Kidney (tissue), 14 donors: ENCODE results near the gene PKNOX2. TPM values are rescaled to one million over a fixed set of nuclear protein-coding genes. Genes with fewer than 3 reads are reported as not detected.

ENCODE experiments used
- DNase-seq, 5 donors: peaks; one replicate each; pipeline ENCODE4 v3.0.0-alpha.2; 2013 to 2020
- FAIRE-seq: peaks from 2 replicates; lab custom pipeline; 2012; peaks lifted over from hg19 to GRCh38; lab: Jason Lieb, UNC
- H3K27ac ChIP-seq, 2 donors: one replicate each; pipeline ENCODE4 v1.7.0; 2013; ENCODE audit warnings: low read depth in 2 of 2, low read length in 2 of 2, inconsistent platforms in 1 of 2
- H3K27me3 ChIP-seq: one replicate; pipeline ENCODE4 v1.7.1; 2013; ENCODE audit warnings: low read length, inconsistent platforms; ENCODE audit not compliant: control insufficient read depth, insufficient read depth
- H3K36me3 ChIP-seq, 3 donors: one replicate each; pipeline versions ENCODE4 v1.7.0 to v1.7.1; 2013; ENCODE audit warnings: low read length in 3 of 3, control low read depth in 1 of 3, inconsistent platforms in 1 of 3; ENCODE audit not compliant: insufficient read depth in 3 of 3, control insufficient read depth in 2 of 3
- H3K4me1 ChIP-seq, 3 donors: one replicate each; pipeline versions ENCODE4 v1.7.0 to v1.7.1; 2013; ENCODE audit warnings: low read length in 3 of 3, inconsistent platforms in 1 of 3, low read depth in 1 of 3; ENCODE audit not compliant: control insufficient read depth in 2 of 3, insufficient read depth in 2 of 3
- H3K4me3 ChIP-seq, 3 donors: one replicate each; pipeline versions ENCODE4 v1.7.0 to v1.8.1; 2013; ENCODE audit warnings: low read length in 3 of 3, control low read depth in 1 of 3, inconsistent platforms in 1 of 3
- H3K9ac ChIP-seq, 3 donors: one replicate each; pipeline versions ENCODE4 v1.7.0 to v1.7.1; 2013; ENCODE audit warnings: low read length in 3 of 3, control low read depth in 1 of 3, inconsistent platforms in 1 of 3
- H3K9me3 ChIP-seq, 3 donors: one replicate each; pipeline versions ENCODE4 v1.7.0 to v1.7.1; 2013; ENCODE audit warnings: low read length in 3 of 3, control low read depth in 1 of 3, inconsistent platforms in 1 of 3; ENCODE audit not compliant: control insufficient read depth in 2 of 3, insufficient read depth in 1 of 3
- intact Hi-C: fragments of 100-400 bp; cut with DNase I; formaldehyde crosslinking; loops from one replicate; pipeline ENCODE4 v1.11.1; 2022
- polyA plus RNA-seq: library from polyadenylated mRNA; stranded (reverse); fragments of 350-450 nt; fragmentation: Illumina TruSeq; extraction: RNeasy Lipid Tissue Mini Kit (QIAGEN cat#74804); gene quantifications from one replicate; pipeline ENCODE4 v1.2.3, GENCODE V29; 2014; ENCODE audit warnings: low read depth, low replicate concordance; ENCODE audit not compliant: insufficient read depth
- total RNA-seq: library from RNA; stranded (reverse); fragmentation: NEBNext Ultra II Directional; extraction: Animal tissue kit (Norgen Biotek cat#: 25700); gene quantifications from one replicate; pipeline ENCODE4 v1.2.1, GENCODE V29; 2021
- TF ChIP-seq, protein P1 (sequence below): IDR thresholded peaks from 3 replicates; pipeline ENCODE4 v1.5.1; 2012; ENCODE audit warnings: mild to moderate bottlenecking, moderate library complexity, borderline replicate concordance; ENCODE audit not compliant: insufficient read depth; ENCODE audit errors: extremely low read depth
- donor health status: control.
- donor health status: control.
- donor health status: control.
- donor health status: control.
- donor health status: control.
- donor health status: DM: yes; HTN: yes; CAD: no.
- donor health status: Normal renal cell carcinoma (clear cell type).

Gene PKNOX2
- total and polyA plus RNA-seq, 2 donors from 2014 or later: 1.5 to 6.0 TPM

DNA sequence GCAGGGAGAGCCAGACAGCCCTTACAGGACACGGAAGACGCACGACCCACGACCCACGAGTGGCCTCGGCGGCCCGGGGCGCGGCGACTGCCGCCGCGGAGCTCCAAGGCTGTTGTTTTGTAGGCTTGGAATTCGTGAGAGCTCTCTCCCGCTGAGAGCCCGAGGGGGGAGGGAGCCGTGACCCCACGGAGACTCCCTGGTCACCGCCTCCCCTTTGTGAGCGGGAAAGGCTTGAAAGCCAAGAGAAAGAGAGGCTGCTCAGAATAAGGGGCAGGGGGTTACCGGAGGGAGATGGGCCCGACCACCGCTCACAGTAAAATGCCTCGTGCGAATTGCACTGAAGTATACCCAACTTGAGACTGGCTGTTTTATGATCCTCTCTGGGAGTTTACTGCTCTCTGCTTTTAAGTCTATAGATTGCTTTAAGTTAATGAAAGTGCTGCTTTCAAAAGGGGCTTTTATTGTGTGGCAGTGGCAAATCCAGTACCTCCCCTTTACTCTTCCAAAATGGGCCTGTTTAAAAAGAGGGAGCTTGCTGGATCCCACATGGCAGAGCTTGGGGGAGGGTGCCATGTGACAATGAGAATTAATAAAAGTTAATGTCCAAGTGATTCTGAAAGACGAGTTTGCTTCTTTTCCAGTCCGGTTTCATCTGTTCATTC lies 2.9 kb downstream of the PKNOX2 start:
- no peaks in the 10 kb centered on the region for H3K9me3 ChIP-seq
- no peaks in the 10 kb centered on the region for H3K27me3 ChIP-seq
- peak overlapping the region in 1 of 3 donors; percentile 28 for H3K4me3 ChIP-seq
- peak overlapping the region in 1 of 3 donors; percentile 9 for H3K9ac ChIP-seq
- intact Hi-C loops: loop anchor here (10.0 kb wide), 1 partner anchor 47 kb away; no protein-coding TSS in a partner anchor
- H3K4me1 ChIP-seq: peaks cover 0 to 24% (median 13%) of the 10 kb centered on the region in 3 donors
- peak overlapping the region; percentile 64 to 77 for H3K27ac ChIP-seq
- H3K36me3 ChIP-seq: no peaks in the 10 kb centered on the region
- FAIRE-seq: no peak
- TF ChIP-seq, protein P1, sequence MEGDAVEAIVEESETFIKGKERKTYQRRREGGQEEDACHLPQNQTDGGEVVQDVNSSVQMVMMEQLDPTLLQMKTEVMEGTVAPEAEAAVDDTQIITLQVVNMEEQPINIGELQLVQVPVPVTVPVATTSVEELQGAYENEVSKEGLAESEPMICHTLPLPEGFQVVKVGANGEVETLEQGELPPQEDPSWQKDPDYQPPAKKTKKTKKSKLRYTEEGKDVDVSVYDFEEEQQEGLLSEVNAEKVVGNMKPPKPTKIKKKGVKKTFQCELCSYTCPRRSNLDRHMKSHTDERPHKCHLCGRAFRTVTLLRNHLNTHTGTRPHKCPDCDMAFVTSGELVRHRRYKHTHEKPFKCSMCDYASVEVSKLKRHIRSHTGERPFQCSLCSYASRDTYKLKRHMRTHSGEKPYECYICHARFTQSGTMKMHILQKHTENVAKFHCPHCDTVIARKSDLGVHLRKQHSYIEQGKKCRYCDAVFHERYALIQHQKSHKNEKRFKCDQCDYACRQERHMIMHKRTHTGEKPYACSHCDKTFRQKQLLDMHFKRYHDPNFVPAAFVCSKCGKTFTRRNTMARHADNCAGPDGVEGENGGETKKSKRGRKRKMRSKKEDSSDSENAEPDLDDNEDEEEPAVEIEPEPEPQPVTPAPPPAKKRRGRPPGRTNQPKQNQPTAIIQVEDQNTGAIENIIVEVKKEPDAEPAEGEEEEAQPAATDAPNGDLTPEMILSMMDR: no peak
- peak; percentile 79 to 89 (median 84) for DNase-seq

DNA sequence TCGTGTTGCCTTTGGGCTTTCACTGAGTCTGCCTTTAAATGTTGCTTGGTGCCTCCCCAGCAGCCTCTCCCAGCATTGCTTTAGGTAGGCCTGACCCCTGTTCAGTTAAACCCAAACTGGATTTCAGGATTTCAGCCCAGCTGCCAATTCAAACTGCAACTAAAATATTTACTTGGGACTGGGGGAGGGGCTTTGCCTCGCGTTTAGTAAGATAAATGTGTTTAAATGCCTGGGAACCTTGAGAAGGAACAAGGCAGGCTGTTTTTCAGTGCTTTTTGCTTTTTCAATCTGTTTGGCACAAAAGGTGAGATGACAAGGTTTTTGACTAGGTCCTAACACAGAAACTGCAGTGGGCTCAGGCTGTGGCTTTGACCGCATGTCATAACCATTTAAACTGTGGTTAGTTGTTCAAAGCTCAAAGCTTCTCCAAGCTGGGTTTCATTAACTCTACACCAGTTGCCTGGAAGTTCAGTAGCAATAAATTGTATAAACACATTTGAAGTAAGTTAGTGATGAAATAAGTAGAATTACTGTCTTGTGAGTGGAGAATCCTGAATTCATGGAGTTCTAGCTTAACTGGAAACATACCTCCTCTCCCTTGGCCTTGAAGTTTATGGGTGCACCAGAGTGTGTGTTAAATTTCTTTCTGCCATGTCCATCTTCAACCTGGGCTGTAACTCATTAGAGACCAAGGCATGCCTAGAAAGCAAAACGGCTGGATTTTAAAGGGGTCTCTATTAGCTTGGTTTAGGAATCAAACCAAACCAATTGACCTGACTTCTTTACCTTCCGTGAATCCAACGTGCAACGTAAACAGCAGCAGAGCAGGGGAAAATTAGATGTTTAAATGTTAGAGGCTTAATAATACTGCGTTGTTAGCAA lies 3.6 kb downstream of the PKNOX2 start:
- no peaks in the 10 kb centered on the region for H3K27me3 ChIP-seq
- H3K4me1 ChIP-seq: peaks cover 0 to 24% (median 13%) of the 10 kb centered on the region in 3 donors
- TF ChIP-seq, protein P1: no peak
- peak overlapping the region in 1 of 3 donors; percentile 9 for H3K9ac ChIP-seq
- H3K4me3 ChIP-seq: peak overlapping the region in 1 of 3 donors; percentile 28
- intact Hi-C loops: loop anchor here (10.0 kb wide), 1 partner anchor 47 kb away; no protein-coding TSS in a partner anchor
- no peaks in the 10 kb centered on the region for H3K36me3 ChIP-seq
- FAIRE-seq: no peak
- no peak overlapping the region for H3K27ac ChIP-seq
- DNase-seq: peak in 3 of 5 donors; percentile 44 to 82 (median 77)
- H3K9me3 ChIP-seq: no peaks in the 10 kb centered on the region

DNA sequence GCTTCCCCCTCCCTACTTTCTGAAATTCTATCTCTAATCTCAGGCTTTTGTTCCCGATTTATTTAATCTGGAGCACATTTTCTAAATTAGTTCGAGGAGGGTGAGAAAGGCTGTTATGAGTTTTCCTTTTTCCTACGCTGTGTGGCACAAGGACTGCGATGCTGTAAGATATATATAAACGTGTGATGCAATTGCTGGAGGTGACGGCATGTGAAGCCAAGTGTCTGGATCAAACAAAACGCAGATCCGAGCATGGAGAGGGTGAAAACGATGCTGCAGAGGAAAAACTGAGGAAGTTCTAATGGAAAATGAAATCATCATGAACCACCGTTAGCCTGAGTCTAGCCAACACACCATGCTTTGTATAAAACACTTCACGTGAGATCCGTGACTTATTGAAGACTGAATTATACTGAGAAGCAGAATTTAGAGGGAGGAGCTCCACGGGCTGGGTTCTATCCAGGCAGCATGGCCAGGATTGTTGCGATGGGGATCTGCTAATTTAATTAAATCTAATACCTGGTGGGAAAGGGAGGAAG lies 4.4 kb downstream of the PKNOX2 start:
- Histone ChIP-seq H3K9ac (no peak overlapping the region), H3K9me3 (no peaks in the 10 kb centered on the region), H3K36me3 (no peaks in the 10 kb centered on the region), H3K4me1 (peaks cover 0 to 24% (median 13%) of the 10 kb centered on the region in 3 donors), H3K27ac (no peak overlapping the region), H3K27me3 (no peaks in the 10 kb centered on the region), H3K4me3 (no peak overlapping the region)
- intact Hi-C loops: loop anchor here (10.0 kb wide), 1 partner anchor 46 kb away; no protein-coding TSS in a partner anchor
- no peak for FAIRE-seq
- TF ChIP-seq, protein P1: no peak
- no peak for DNase-seq
